NCI-H2171 (cell line): ENCODE results near the gene UBE3D.

Source experiments
- DNase-seq: peaks from one replicate; lab custom pipeline; 2025; lab: John Stamatoyannopoulos, UW

Gene UBE3D, protein sequence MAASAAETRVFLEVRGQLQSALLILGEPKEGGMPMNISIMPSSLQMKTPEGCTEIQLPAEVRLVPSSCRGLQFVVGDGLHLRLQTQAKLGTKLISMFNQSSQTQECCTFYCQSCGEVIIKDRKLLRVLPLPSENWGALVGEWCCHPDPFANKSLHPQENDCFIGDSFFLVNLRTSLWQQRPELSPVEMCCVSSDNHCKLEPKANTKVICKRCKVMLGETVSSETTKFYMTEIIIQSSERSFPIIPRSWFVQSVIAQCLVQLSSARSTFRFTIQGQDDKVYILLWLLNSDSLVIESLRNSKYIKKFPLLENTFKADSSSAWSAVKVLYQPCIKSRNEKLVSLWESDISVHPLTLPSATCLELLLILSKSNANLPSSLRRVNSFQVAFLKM

GRCh38 chr6:83065511-83066192 is at the start of gene UBE3D:
Gene UBE3D (minus strand): TSS chr6:83065841. CDS start chr6:83065718, 123 bp downstream.
- DNase-seq: peak; percentile 80

GRCh38 chr6:83114164-83114563 is 48.5 kb upstream of the UBE3D start:
- no peak for DNase-seq

- DNase-seq: no peak
Observed at GRCh38 chr6:83113258-83113657, 47.6 kb upstream of the UBE3D start.

DNA sequence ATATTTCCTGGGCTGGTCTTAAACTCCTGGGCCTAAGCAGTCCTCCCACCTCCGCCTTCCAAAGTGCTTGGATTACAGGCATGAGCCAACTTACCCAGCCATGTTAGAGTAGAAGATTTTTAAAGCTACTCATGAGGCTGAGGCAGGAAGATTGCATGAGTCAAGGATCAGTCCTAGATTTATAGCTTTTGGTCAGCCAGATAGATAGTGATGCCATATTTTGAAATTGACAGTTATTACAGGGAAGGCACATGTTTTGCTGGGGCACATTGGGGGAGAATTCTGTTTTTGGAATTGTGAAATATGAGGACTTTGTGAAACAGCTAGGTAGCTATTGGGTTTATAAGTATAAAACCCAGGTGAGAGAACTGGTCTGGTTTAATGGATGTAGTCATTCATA is 42.7 kb upstream of the UBE3D start:
- no peak for DNase-seq

DNA sequence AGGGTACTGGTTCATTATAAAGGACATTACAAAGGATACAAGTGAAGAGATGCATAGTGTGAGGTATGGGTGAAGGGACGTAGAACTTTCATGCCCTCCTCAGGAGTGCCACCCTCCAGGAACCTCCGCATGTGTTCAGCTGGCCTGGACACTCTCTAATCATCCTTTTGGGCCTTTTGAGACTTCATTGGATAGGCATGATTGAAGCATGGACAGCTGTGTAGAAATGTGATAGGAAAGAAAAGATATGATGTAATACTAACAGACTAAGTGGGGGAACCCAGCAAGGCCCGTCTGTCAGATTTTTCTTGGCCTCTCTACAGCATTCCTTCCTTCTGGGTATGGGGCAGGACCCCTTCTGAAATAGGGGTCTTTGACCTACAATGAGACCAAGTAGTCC is 32.9 kb upstream of the UBE3D start:
- no peak for DNase-seq

GRCh38 chr6:83097675-83098074 is 32.0 kb upstream of the UBE3D start:
- no peak for DNase-seq

DNA sequence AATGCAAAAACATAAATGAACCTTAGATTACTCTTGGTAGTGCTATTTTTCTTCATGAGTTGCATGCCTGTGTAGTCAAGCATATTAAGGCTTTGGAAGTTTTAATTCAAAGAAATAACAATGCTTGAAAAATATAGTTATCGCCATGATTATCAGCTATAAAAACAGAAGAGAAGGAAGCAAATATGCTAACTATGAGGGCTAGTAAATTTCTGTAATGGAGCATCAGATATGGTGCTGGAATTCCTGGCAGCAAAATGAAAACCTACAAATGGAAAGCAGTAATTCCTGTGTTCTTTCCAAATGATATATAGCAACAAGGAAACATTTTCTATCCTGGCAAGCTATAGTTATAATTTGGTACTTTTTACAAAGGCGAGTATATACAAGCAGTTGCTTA is 31.6 kb upstream of the UBE3D start:
- no peak for DNase-seq

- DNase-seq: no peak
Observed at GRCh38 chr6:83096791-83097190, 31.1 kb upstream of the UBE3D start.

- no peak for DNase-seq
Observed at GRCh38 chr6:83092756-83093399, 27.2 kb upstream of the UBE3D start.

GRCh38 chr6:83086751-83087150 is 21.1 kb upstream of the UBE3D start:
- DNase-seq: no peak

DNA sequence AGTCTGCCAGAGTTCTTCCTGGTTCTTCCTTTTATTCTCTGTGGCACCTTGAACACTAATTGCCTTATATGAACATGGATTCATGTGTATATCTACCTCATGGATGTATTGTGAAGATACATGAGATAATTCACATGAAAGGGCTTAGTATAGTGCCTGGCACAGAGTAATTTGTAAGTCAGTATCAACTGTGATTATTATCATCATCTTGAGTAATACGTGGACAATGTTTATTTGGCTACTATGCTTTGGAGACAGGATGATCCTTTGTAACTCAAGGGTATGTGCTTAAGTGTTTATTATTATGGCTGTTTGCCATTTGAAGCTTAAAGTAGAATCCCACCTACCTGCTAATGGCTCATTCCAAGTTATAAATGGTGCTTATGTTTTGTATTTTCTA is 17.8 kb upstream of the UBE3D start:
- no peak for DNase-seq

DNA sequence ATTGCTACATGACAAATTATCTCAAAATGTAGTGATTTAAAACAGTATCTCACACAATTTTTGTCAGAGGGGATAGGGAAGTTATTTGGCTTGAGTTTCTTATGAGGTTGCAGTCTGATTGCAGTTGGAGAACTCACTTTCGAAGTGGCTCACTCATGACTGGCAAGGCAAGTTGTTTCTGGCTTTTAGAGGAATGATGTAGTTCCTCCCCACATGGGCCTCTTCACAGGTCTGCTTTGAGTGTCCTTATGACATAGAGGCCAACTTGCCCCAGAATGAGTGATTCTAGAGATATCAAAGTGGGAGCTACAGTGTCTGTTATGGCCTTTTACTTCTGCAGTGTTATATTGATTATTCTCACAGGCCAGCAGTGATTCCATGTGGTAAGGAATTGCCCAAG is 8.0 kb upstream of the UBE3D start:
- no peak for DNase-seq

- DNase-seq: no peak
Observed at GRCh38 chr6:83072726-83073125, 7.1 kb upstream of the UBE3D start.

DNA sequence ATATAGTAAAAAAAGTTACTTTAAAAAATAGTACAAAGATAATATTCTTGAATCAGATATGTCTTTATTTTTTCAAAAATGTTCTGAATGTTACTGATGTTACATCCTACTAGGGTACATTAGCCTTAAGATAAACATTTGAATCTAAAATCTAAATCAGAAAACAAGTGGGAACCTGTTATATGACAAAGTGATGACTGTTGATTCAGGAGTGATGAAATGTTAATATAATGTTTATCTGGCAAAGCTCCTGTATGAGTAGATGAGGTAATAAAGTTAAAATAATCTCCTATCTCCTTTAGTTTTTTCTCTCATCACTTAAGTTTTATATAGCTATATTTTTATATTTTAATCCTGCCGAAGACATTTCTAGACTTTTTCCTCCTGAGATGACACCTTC is 6.1 kb upstream of the UBE3D start:
- DNase-seq: no peak

GRCh38 chr6:83071023-83071422 is 5.4 kb upstream of the UBE3D start:
- no peak for DNase-seq

DNA sequence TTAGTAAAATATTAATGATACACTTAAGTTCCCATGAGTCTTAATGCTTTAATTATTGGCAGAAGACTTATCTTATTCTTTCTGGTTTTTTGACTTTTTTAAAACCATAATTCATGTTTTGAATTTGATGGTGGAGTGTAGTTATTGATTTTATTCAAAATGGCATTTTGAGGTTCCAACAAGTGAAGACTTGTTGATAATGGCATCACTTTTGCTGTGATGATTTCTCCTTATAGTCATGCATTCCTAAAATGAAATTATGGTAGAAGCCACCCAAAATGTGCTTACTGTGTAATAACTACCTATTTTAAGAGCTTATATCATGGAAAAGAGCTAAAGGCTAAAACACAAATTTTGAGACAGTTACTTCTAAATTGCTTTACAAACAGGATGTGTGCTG is 4.0 kb upstream of the UBE3D start:
- DNase-seq: no peak

DNA sequence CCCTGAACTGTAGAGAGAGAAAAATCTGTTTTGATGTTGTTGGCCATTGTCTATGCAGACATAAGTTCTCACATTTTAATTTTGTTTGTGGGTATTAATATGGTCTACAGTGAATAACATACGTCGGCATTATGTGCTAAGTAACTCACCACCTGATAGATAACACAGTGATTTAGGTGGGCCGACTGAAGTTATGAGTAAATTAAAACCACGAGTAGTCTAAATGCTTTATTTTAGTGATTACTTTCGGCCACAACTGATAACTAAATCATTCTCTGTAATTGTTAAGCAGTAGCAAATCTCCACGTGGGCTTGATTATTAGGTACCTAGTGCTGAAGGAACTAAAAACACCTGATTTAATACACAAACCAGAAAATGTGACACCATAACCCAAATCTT is 3.0 kb upstream of the UBE3D start:
- no peak for DNase-seq

- peak; percentile 94 for DNase-seq
Observed at GRCh38 chr6:83067448-83068439, 2.1 kb upstream of the UBE3D start, which contains the start of gene DOP1A. Gene DOP1A (plus strand): TSS chr6:83067671. CDS start chr6:83096978, 29,307 bp downstream.

DNA sequence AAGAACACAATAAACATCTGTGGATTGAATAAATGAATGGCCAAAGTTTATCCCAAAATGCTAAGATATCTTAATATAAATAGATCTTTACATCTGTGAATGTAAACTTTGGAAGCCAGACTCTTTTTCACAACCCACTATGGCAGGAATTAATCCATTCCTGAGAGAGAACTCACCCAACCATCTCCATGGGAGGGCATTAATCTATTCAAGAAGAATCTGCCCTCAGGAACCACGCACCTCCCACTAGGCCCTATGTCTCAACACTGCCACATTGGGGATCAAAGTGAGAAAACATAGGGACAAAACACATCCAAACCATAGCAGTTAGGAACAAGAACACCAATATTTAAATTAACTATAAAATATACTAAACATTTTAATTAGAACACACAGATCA is 3.4 kb downstream of the UBE3D start:
- no peak for DNase-seq

DNA sequence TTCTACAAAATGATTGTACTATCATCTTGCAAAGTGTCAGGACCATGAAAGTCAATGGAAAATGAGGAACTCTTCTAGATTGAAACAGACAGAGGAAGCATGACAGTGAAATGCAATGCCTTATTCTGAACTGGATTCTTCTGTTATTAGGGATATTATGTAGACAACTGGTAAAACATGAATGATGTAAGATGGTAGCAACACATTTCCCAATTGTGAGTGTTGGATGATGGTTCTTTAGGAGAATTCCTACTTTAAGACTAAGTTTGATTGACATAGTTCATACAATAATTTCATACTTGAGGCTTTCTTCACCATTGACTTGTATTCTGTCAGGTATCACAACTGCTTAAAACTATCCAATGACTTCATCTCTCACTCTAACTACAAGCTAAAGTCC is 4.5 kb downstream of the UBE3D start:
- no peak for DNase-seq

DNA sequence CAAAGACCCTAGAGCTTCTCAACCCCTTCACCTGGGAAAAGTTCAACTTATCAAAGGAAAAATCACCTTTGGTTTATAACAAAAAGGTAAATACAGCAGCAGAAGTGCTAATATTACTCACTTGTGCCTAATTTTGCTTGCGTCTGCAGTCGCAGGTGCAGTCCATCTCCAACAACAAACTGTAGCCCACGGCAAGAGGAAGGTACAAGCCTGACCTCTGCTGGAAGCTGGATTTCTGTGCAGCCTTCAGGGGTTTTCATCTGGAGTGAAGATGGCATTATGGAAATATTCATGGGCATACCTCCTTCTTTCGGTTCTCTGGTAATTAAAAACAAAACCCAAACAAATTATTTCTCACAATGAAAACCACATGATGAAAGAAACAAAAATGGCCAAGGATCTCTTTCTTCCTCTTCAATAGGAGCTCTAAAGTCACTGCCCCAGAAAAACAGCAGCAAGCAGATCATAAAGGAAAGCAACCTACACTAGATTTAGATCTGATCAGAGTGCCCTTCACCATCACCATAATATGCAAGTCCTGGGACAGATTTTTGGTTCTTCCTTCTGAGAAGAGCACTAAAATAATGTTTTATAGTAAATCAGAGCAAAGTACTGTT is 7.8 kb downstream of the UBE3D start:
- DNase-seq: peak; percentile 21
